Thoracic aorta (tissue), 2 donors: ENCODE measurements around the gene SHMT1. TPM values are rescaled to one million over a fixed set of nuclear protein-coding genes. Genes with fewer than 3 reads are reported as not detected.

Experiments
- ATAC-seq: fragments of 150-250 bp; one replicate; pipeline ENCODE4 v1.8.0; 2017; ENCODE audit warnings: low read depth; ENCODE audit not compliant: insufficient number of reproducible peaks, low FRiP score
- DNase-seq: peaks from one replicate; pipeline ENCODE4 v3.0.0-alpha.2; 2020; ENCODE audit warnings: low spot score
- H3K27ac ChIP-seq, 2 donors: fragments of 200-600 bp; sonication (generic); 1 replicate in 1 of 2; 2 replicates in 1 of 2; pipeline ENCODE4 v1.5.1; 2016; ENCODE audit warnings: mild to moderate bottlenecking in 2 of 2, moderate library complexity in 2 of 2
- H3K27me3 ChIP-seq: fragments of 200-600 bp; sonication (generic); replicated peaks from 2 replicates; pipeline ENCODE4 v1.6.0; 2016; ENCODE audit warnings: mild to moderate bottlenecking; ENCODE audit not compliant: insufficient read depth
- H3K36me3 ChIP-seq: fragments of 200-600 bp; sonication (generic); one replicate; pipeline ENCODE4 v1.5.1; 2016
- H3K4me1 ChIP-seq, 2 donors: fragments of 200-600 bp; sonication (generic); 1 replicate in 1 of 2; 2 replicates in 1 of 2; pipeline versions ENCODE4 v1.5.1 to v1.6.0; 2016; ENCODE audit warnings: low read depth in 2 of 2, mild to moderate bottlenecking in 1 of 2; ENCODE audit not compliant: control insufficient read depth in 1 of 2
- H3K4me3 ChIP-seq: fragments of 200-600 bp; sonication (generic); 2 replicates; pipeline ENCODE4 v1.5.1; 2016; ENCODE audit warnings: mild to moderate bottlenecking
- H3K9me3 ChIP-seq: fragments of 200-600 bp; sonication (generic); 2 replicates; pipeline ENCODE4 v1.5.1; 2016
- CTCF ChIP-seq: fragments of 200-600 bp; sonication (generic); IDR thresholded peaks from one replicate; pipeline ENCODE4 v1.5.1; 2019; ENCODE audit warnings: antibody characterized with exemption
- total RNA-seq, 2 donors: library from RNA; depleted of rRNA; stranded (reverse); fragments of >200 nt; gene quantifications; one replicate each; pipeline versions ENCODE4 v1.1.0 to v1.2.3, GENCODE V29; 2016

The SHMT1 gene
- total RNA-seq, 2 donors from 2014 or later = 15.9 to 28.0 TPM

- no peak for TF ChIP-seq CTCF
- ATAC-seq (no peak), DNase-seq (no peak)
- Histone ChIP-seq H3K9me3 (no peaks in the 10 kb centered on the region), H3K4me1 (peaks cover 5 to 13% of the 10 kb centered on the region in 2 donors), H3K27me3 (no peaks in the 10 kb centered on the region), H3K36me3 (no peaks in the 10 kb centered on the region), H3K4me3 (peak overlapping the region; percentile 78), H3K27ac (peak overlapping the region; percentile 60 to 62)
Observed at GRCh38 chr17:18362698-18363100, 651 bp downstream of the SHMT1 start.

GRCh38 chr17:18361837-18362697 lies 1.3 kb downstream of the SHMT1 start:
- peak overlapping the region; percentile 60 to 62 for H3K27ac ChIP-seq
- no peaks in the 10 kb centered on the region for H3K27me3 ChIP-seq
- H3K4me3 ChIP-seq = peak overlapping the region; percentile 78
- H3K36me3 ChIP-seq = no peaks in the 10 kb centered on the region
- ATAC-seq (no peak), DNase-seq (no peak)
- H3K9me3 ChIP-seq = no peaks in the 10 kb centered on the region
- no peak for TF ChIP-seq CTCF
- H3K4me1 ChIP-seq = peaks cover 5 to 18% of the 10 kb centered on the region in 2 donors

GRCh38 chr17:18360518-18360917 lies 2.8 kb downstream of the SHMT1 start:
- H3K4me1 ChIP-seq = peaks cover 5 to 21% of the 10 kb centered on the region in 2 donors
- no peak for DNase-seq
- no peak overlapping the region for H3K4me3 ChIP-seq
- ATAC-seq = no peak
- no peak for TF ChIP-seq CTCF
- no peaks in the 10 kb centered on the region for H3K27me3 ChIP-seq
- H3K36me3 ChIP-seq = no peaks in the 10 kb centered on the region
- no peak overlapping the region for H3K27ac ChIP-seq
- H3K9me3 ChIP-seq = no peaks in the 10 kb centered on the region

- no peak for DNase-seq
- TF ChIP-seq CTCF = no peak
- no peaks in the 10 kb centered on the region for H3K27me3 ChIP-seq
- no peak for ATAC-seq
- H3K9me3 ChIP-seq = no peaks in the 10 kb centered on the region
- peaks cover 0 to 8% of the 10 kb centered on the region in 2 donors for H3K4me1 ChIP-seq
- no peak overlapping the region for H3K27ac ChIP-seq
- no peak overlapping the region for H3K4me3 ChIP-seq
- peaks cover 6% of the 10 kb centered on the region for H3K36me3 ChIP-seq
Observed at GRCh38 chr17:18356624-18357023, 6.7 kb downstream of the SHMT1 start.

GRCh38 chr17:18353541-18353940 lies 9.8 kb downstream of the SHMT1 start:
- Histone ChIP-seq H3K27ac (no peak overlapping the region), H3K4me1 (peaks cover 0 to 8% of the 10 kb centered on the region in 2 donors), H3K4me3 (no peak overlapping the region), H3K36me3 (peaks cover 10% of the 10 kb centered on the region), H3K9me3 (no peaks in the 10 kb centered on the region), H3K27me3 (no peaks in the 10 kb centered on the region)
- ATAC-seq = no peak
- no peak for TF ChIP-seq CTCF
- DNase-seq = no peak
